ENCODE measurements around the gene ACOT8. TPM values are rescaled to one million over a fixed set of nuclear protein-coding genes. Genes with fewer than 3 reads are reported as not detected.

ACOT8 gene
- total RNA-seq, 4 donors from 2014 or later: 34.4 to 62.0 (median 44.3) TPM

- 88% methylated on average over 14 of the region's 14 CpGs for WGBS
- no peak for DNase-seq (ENCODE audit: low spot score in 2 of 2)
- no peak overlapping the region for H3K4me3 ChIP-seq
- H3K27ac ChIP-seq: no peak overlapping the region
- no peaks in the 10 kb centered on the region for H3K9me3 ChIP-seq
- peaks cover 84% of the 10 kb centered on the region for H3K36me3 ChIP-seq
- no peak for TF ChIP-seq POLR2AphosphoS5 (IDR thresholded peaks at IDR 0.05)
- no peak for TF ChIP-seq CTCF (IDR thresholded peaks at IDR 0.05)
- TF ChIP-seq POLR2A (IDR thresholded peaks at IDR 0.05): no peak
- TF ChIP-seq EP300 (IDR thresholded peaks at IDR 0.05): no peak
- no peaks in the 10 kb centered on the region for H3K27me3 ChIP-seq
- H3K4me1 ChIP-seq: peaks cover 13% of the 10 kb centered on the region
Observed at GRCh38 chr20:45843506-45843905, 13.7 kb downstream of the ACOT8 start.

DNA sequence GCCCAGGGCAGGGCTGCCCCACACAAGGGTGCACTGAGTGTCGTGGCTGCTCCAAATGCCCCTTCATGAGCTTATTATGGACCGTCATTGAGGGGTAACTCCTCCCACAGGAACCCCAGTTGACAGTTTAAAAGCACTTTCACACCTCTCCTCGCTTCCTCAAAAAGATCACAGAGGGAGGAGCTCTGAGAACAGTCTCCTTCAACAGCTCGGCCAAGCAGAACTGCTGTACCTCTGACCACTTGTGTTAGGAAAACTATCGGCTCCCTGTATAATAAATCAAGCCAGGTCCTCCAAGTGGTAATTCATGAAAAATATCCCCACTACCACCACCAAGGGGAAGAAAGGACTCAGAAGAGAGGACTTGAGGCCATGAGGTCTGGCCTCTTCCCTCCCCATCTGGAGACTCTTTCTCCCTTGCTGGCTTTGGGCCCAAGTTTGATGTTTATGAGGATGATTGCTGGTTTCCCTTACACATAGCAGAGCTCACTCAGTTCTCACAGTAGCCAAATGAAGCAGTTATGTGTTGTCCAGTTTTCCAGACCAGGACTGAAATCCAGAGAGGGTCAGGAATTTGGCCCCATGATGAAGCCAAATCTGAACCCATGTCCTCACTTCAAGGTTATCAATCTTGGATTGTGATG, 14.9 kb downstream of the ACOT8 start:
- Histone ChIP-seq H3K4me1 (peaks cover 13% of the 10 kb centered on the region), H3K4me3 (no peak overlapping the region), H3K36me3 (peaks cover 81% of the 10 kb centered on the region), H3K9me3 (no peaks in the 10 kb centered on the region), H3K27ac (peak overlapping the region; percentile 17), H3K27me3 (no peaks in the 10 kb centered on the region)
- no peak for DNase-seq (ENCODE audit: low spot score in 2 of 2)
- no peak for TF ChIP-seq POLR2AphosphoS5 (IDR thresholded peaks at IDR 0.05)
- TF ChIP-seq POLR2A (IDR thresholded peaks at IDR 0.05): no peak
- no peak for TF ChIP-seq EP300 (IDR thresholded peaks at IDR 0.05)
- no peak for TF ChIP-seq CTCF (IDR thresholded peaks at IDR 0.05)
- WGBS: 60% methylated on average over 5 of the region's 5 CpGs

GRCh38 chr20:45841407-45842129, 15.6 kb downstream of the ACOT8 start:
- peaks cover 74% of the 10 kb centered on the region for H3K36me3 ChIP-seq
- H3K27ac ChIP-seq: peak overlapping the region; percentile 17
- DNase-seq (ENCODE audit: low spot score in 2 of 2): no peak
- H3K4me3 ChIP-seq: no peak overlapping the region
- no peak for TF ChIP-seq POLR2AphosphoS5 (IDR thresholded peaks at IDR 0.05)
- TF ChIP-seq POLR2A (IDR thresholded peaks at IDR 0.05): no peak
- no peak for TF ChIP-seq CTCF (IDR thresholded peaks at IDR 0.05)
- no peak for TF ChIP-seq EP300 (IDR thresholded peaks at IDR 0.05)
- no peaks in the 10 kb centered on the region for H3K27me3 ChIP-seq
- peaks cover 19% of the 10 kb centered on the region for H3K4me1 ChIP-seq
- WGBS: 90% methylated on average over 10 of the region's 10 CpGs
- H3K9me3 ChIP-seq: no peaks in the 10 kb centered on the region

DNA sequence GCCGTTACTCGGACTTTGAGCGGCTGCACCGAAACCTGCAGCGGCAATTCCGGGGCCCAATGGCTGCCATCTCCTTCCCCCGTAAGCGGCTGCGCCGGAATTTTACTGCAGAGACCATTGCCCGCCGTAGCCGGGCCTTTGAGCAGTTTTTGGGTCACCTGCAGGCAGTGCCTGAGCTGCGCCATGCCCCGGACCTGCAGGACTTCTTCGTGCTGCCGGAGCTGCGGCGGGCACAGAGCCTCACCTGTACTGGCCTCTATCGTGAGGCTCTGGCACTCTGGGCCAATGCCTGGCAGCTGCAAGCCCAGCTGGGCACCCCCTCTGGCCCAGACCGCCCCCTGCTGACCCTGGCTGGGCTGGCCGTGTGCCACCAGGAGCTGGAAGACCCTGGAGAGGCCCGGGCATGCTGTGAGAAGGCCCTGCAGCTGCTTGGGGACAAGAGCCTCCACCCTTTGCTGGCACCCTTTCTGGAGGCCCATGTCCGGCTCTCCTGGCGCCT, 16.4 kb downstream of the ACOT8 start:
- WGBS: 92% methylated on average over 11 of the region's 25 CpGs
- H3K36me3 ChIP-seq: peaks cover 67% of the 10 kb centered on the region

More for the DNA sequence above, 16.4 kb downstream of the ACOT8 start:
- H3K4me3 ChIP-seq: no peak overlapping the region
- DNase-seq (ENCODE audit: low spot score in 2 of 2): no peak
- H3K9me3 ChIP-seq: no peaks in the 10 kb centered on the region
- no peak overlapping the region for H3K27ac ChIP-seq
- no peaks in the 10 kb centered on the region for H3K27me3 ChIP-seq
- no peak for TF ChIP-seq POLR2A (IDR thresholded peaks at IDR 0.05)
- TF ChIP-seq CTCF (IDR thresholded peaks at IDR 0.05): no peak
- no peak for TF ChIP-seq POLR2AphosphoS5 (IDR thresholded peaks at IDR 0.05)
- no peak for TF ChIP-seq EP300 (IDR thresholded peaks at IDR 0.05)
- peaks cover 23% of the 10 kb centered on the region for H3K4me1 ChIP-seq
